Tibial nerve (tissue), 4 donors: ENCODE measurements around the gene RPTN. TPM values are rescaled to one million over a fixed set of nuclear protein-coding genes. Genes with fewer than 3 reads are reported as not detected.

ENCODE experiments used
- DNase-seq, 2 donors: peaks; one replicate each; pipeline ENCODE4 v3.0.0-alpha.2; 2019; ENCODE audit warnings: low spot score in 2 of 2
- H3K27ac ChIP-seq, 4 donors: fragments of 200-600 bp; sonication (generic) in 3 of 4; one replicate each; pipeline ENCODE4 v1.5.1; 2017 to 2019; ENCODE audit warnings: mild to moderate bottlenecking in 1 of 4
- H3K27me3 ChIP-seq, 2 donors: fragments of 200-600 bp; sonication (generic) in 1 of 2; one replicate each; pipeline versions ENCODE4 v1.5.1 to v1.6.0; 2017 to 2019
- H3K36me3 ChIP-seq, 3 donors: fragments of 200-600 bp; sonication (generic); one replicate each; pipeline ENCODE4 v1.5.1; 2018 to 2019
- H3K4me1 ChIP-seq, 4 donors: fragments of 200-600 bp; sonication (generic) in 3 of 4; one replicate each; pipeline ENCODE4 v1.5.1; 2017 to 2019
- H3K4me3 ChIP-seq, 4 donors: fragments of 200-600 bp; sonication (generic) in 3 of 4; one replicate each; pipeline ENCODE4 v1.5.1; 2017 to 2019; ENCODE audit warnings: mild to moderate bottlenecking in 1 of 4, moderate library complexity in 1 of 4
- H3K9me3 ChIP-seq, 4 donors: fragments of 200-600 bp; sonication (generic) in 3 of 4; one replicate each; pipeline ENCODE4 v1.5.1; 2017 to 2019
- CTCF ChIP-seq, 5 experiments: fragments of 200-600 bp in 3 of 5; fragments of 450-650 bp in 2 of 5; sonication (generic) in 3 of 5; IDR thresholded peaks; one replicate each; pipeline ENCODE4 v1.5.1; 2016 to 2019; ENCODE audit warnings: antibody characterized with exemption in 5 of 5, mild to moderate bottlenecking in 3 of 5, moderate library complexity in 2 of 5
- EP300 ChIP-seq, 2 donors: sonication (generic); formaldehyde crosslinking; IDR thresholded peaks; one replicate each; pipeline ENCODE4 v1.6.1; 2017; ENCODE audit warnings: antibody characterized with exemption in 2 of 2, mild to moderate bottlenecking in 1 of 2
- POLR2A ChIP-seq, 2 donors: fragments of 450-650 bp; IDR thresholded peaks; one replicate each; pipeline ENCODE4 v1.6.1; 2017; ENCODE audit warnings: antibody characterized with exemption in 2 of 2, mild to moderate bottlenecking in 2 of 2, moderate library complexity in 2 of 2
- WGBS, 2 donors: methylation state at CpG; one replicate each; pipeline ENCODE4 v1.1.5; 2018; 5-methylcytosine and 5-hydroxymethylcytosine counted together
- total RNA-seq, 4 donors: library from RNA; depleted of rRNA; stranded (reverse); fragments of >200 nt; gene quantifications; one replicate each; pipeline ENCODE4 v1.1.0, GENCODE V29; 2016

The RPTN gene
- total RNA-seq: not detected

GRCh38 chr1:152159144-152159543, at the start of gene RPTN:
TSS of gene RPTN (minus strand) at chr1:152159228. CDS start at chr1:152157889, 1,339 bp downstream.
- Histone ChIP-seq H3K27ac (peak within 1 kb of the TSS in 1 of 4 donors; percentile 40), H3K4me1 (peaks cover 0 to 11% (median 0%) of the 10 kb centered on the region in 4 donors), H3K9me3 (no peaks in the 10 kb centered on the region), H3K27me3 (no peaks in the 10 kb centered on the region), H3K36me3 (no peaks in the 10 kb centered on the region), H3K4me3 (no peak within 1 kb of the TSS)
- 76 to 94% methylated on average over 1 of the region's 1 CpG for whole genome bisulfite sequencing, 2 donors
- DNase-seq: no peak
- TF ChIP-seq POLR2A (IDR thresholded peaks at IDR 0.05): no peak

- TF ChIP-seq POLR2A (IDR thresholded peaks at IDR 0.05) (no peak), CTCF (IDR thresholded peaks at IDR 0.05) (no peak), EP300 (IDR thresholded peaks at IDR 0.05) (no peak)
- peaks cover 0 to 6% (median 0%) of the 10 kb centered on the region in 3 donors for H3K36me3 ChIP-seq
- no peak for DNase-seq
Observed at GRCh38 chr1:152198982-152199381, 40.0 kb upstream of the RPTN start.

GRCh38 chr1:152197361-152197941, 38.4 kb upstream of the RPTN start:
- H3K4me1 ChIP-seq: no peaks in the 10 kb centered on the region
- no peaks in the 10 kb centered on the region for H3K27me3 ChIP-seq
- no peaks in the 10 kb centered on the region for H3K36me3 ChIP-seq
- no peak for DNase-seq
- no peak for TF ChIP-seq EP300 (IDR thresholded peaks at IDR 0.05)
- TF ChIP-seq CTCF (IDR thresholded peaks at IDR 0.05): no peak
- no peak for TF ChIP-seq POLR2A (IDR thresholded peaks at IDR 0.05)
- peaks cover 0 to 8% (median 0%) of the 10 kb centered on the region in 4 donors for H3K9me3 ChIP-seq
- no peak overlapping the region for H3K4me3 ChIP-seq
- H3K27ac ChIP-seq: no peak overlapping the region

More at GRCh38 chr1:152198982-152199381, 40.0 kb upstream of the RPTN start:
- H3K27ac ChIP-seq: no peak overlapping the region
- no peaks in the 10 kb centered on the region for H3K4me1 ChIP-seq
- peaks cover 0 to 5% (median 0%) of the 10 kb centered on the region in 4 donors for H3K9me3 ChIP-seq
- no peak overlapping the region for H3K4me3 ChIP-seq
- no peaks in the 10 kb centered on the region for H3K27me3 ChIP-seq

GRCh38 chr1:152191711-152192110, 32.7 kb upstream of the RPTN start:
- Histone ChIP-seq H3K9me3 (peaks cover 0 to 8% (median 0%) of the 10 kb centered on the region in 4 donors), H3K4me3 (no peak overlapping the region), H3K27ac (no peak overlapping the region), H3K36me3 (no peaks in the 10 kb centered on the region), H3K27me3 (no peaks in the 10 kb centered on the region), H3K4me1 (peaks cover 0 to 24% (median 0%) of the 10 kb centered on the region in 4 donors)
- TF ChIP-seq POLR2A (IDR thresholded peaks at IDR 0.05): no peak
- no peak for TF ChIP-seq CTCF (IDR thresholded peaks at IDR 0.05)
- no peak for TF ChIP-seq EP300 (IDR thresholded peaks at IDR 0.05)
- DNase-seq: no peak

- Histone ChIP-seq H3K27ac (no peak overlapping the region), H3K27me3 (no peaks in the 10 kb centered on the region), H3K36me3 (no peaks in the 10 kb centered on the region), H3K9me3 (peaks cover 0 to 8% (median 0%) of the 10 kb centered on the region in 4 donors), H3K4me3 (no peak overlapping the region), H3K4me1 (peaks cover 0 to 24% (median 0%) of the 10 kb centered on the region in 4 donors)
- TF ChIP-seq POLR2A (IDR thresholded peaks at IDR 0.05) (no peak), CTCF (IDR thresholded peaks at IDR 0.05) (no peak), EP300 (IDR thresholded peaks at IDR 0.05) (no peak)
- WGBS, 2 donors: 88 to 89% methylated on average over 5 of the region's 5 CpGs
- no peak for DNase-seq
Observed at GRCh38 chr1:152191260-152191659, 32.2 kb upstream of the RPTN start.
